ENCODE data around the gene RPL18A. TPM values are rescaled to one million over a fixed set of nuclear protein-coding genes. Genes with fewer than 3 reads are reported as not detected.

Gene RPL18A
- total RNA-seq (100 to 1,000 TPM; 452 to 468 TPM), polyA plus RNA-seq (100 to 1,000 TPM; 487 to 870 TPM)

DNA sequence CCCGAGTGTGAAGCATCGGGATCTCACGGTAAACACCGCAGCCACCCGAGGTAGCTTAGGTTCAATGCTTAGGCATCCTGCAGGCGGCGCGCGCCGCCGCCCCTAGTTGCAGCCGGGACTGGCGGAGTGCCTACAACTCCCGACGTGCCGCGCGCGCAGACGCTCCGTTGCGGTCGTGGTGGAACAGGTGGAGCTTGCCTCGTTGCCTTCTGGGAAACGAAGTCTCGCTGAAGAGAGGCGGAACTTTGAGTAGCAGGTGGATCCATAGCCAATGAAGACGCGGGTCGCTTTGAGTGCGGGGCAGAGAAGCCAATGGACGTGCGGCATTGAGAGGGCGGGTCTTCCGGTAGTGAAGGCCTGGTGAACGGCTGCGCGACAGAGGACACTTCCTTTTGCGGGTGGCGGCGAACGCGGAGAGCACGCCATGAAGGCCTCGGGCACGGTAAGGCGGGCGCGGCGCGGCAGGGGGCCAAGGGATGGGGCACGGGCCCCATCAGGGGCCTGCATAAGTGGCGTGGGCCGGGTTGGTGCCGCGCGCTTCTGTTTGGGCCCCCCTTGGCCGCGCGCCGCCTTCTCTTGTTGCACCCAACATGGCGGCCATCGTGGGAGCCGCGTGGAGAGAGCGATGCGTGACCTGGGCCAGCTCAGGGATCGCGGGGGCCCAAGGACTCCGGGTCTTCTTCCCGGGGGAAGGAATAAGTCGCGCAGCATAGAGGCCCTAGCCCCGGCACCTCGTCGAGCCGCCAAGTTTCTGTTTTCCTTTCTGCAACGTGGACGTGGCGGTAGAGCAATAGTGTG, at the start of gene RPL18A:
RPL18A (plus strand) TSS at position 378 of the 798 bp plus-strand sequence; CDS start at position 425, 47 bp downstream.
- DNase-seq (ENCODE audit: low spot score), result peak; percentile 96
- H3K27ac ChIP-seq (ENCODE audit: low read depth in 1 of 2, low read length in 2 of 2), result peak within 1 kb of the TSS; percentile 79 to 80
- under 1% methylated on average over 80 of the region's 80 CpGs for WGBS
- H3K4me3 ChIP-seq (ENCODE audit: low read depth in 1 of 3, low read length in 3 of 3), result peak within 1 kb of the TSS; percentile 87 to 99 (median 91)
- peak within 1 kb of the TSS; percentile 83 to 93 for H3K9ac ChIP-seq (ENCODE audit: low read depth in 1 of 2, low read length in 2 of 2)
- no peak for TF ChIP-seq JUND (IDR thresholded peaks at IDR 0.05)
- TF ChIP-seq, protein P1, sequence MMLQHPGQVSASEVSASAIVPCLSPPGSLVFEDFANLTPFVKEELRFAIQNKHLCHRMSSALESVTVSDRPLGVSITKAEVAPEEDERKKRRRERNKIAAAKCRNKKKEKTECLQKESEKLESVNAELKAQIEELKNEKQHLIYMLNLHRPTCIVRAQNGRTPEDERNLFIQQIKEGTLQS (IDR thresholded peaks at IDR 0.05), result no peak
- TF ChIP-seq RAD21 (IDR thresholded peaks at IDR 0.05), result peak; percentile 79 to 82
- TF ChIP-seq, protein P2, sequence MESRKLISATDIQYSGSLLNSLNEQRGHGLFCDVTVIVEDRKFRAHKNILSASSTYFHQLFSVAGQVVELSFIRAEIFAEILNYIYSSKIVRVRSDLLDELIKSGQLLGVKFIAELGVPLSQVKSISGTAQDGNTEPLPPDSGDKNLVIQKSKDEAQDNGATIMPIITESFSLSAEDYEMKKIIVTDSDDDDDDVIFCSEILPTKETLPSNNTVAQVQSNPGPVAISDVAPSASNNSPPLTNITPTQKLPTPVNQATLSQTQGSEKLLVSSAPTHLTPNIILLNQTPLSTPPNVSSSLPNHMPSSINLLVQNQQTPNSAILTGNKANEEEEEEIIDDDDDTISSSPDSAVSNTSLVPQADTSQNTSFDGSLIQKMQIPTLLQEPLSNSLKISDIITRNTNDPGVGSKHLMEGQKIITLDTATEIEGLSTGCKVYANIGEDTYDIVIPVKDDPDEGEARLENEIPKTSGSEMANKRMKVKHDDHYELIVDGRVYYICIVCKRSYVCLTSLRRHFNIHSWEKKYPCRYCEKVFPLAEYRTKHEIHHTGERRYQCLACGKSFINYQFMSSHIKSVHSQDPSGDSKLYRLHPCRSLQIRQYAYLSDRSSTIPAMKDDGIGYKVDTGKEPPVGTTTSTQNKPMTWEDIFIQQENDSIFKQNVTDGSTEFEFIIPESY (IDR thresholded peaks at IDR 0.05), result no peak
- TF ChIP-seq, protein P3, sequence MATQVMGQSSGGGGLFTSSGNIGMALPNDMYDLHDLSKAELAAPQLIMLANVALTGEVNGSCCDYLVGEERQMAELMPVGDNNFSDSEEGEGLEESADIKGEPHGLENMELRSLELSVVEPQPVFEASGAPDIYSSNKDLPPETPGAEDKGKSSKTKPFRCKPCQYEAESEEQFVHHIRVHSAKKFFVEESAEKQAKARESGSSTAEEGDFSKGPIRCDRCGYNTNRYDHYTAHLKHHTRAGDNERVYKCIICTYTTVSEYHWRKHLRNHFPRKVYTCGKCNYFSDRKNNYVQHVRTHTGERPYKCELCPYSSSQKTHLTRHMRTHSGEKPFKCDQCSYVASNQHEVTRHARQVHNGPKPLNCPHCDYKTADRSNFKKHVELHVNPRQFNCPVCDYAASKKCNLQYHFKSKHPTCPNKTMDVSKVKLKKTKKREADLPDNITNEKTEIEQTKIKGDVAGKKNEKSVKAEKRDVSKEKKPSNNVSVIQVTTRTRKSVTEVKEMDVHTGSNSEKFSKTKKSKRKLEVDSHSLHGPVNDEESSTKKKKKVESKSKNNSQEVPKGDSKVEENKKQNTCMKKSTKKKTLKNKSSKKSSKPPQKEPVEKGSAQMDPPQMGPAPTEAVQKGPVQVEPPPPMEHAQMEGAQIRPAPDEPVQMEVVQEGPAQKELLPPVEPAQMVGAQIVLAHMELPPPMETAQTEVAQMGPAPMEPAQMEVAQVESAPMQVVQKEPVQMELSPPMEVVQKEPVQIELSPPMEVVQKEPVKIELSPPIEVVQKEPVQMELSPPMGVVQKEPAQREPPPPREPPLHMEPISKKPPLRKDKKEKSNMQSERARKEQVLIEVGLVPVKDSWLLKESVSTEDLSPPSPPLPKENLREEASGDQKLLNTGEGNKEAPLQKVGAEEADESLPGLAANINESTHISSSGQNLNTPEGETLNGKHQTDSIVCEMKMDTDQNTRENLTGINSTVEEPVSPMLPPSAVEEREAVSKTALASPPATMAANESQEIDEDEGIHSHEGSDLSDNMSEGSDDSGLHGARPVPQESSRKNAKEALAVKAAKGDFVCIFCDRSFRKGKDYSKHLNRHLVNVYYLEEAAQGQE (IDR thresholded peaks at IDR 0.05), result peak; percentile 90
- peak; percentile 86 to 97 for TF ChIP-seq GABPA (IDR thresholded peaks at IDR 0.05 in 1 of 2, conservative IDR thresholded peaks at IDR 0.05 in 1 of 2)
- TF ChIP-seq HNF4A (conservative IDR thresholded peaks at IDR 0.05), result no peak
- TF ChIP-seq YY1 (IDR thresholded peaks at IDR 0.05), result peak; percentile 96
- no peak for TF ChIP-seq EGR1 (IDR thresholded peaks at IDR 0.05; ENCODE audit: low read depth in 2 of 2)
- no peak for TF ChIP-seq FOXA2 (IDR thresholded peaks at IDR 0.05)
- TF ChIP-seq, protein P4, sequence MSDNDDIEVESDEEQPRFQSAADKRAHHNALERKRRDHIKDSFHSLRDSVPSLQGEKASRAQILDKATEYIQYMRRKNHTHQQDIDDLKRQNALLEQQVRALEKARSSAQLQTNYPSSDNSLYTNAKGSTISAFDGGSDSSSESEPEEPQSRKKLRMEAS (IDR thresholded peaks at IDR 0.05), result no peak
- TF ChIP-seq NR2F2 (IDR thresholded peaks at IDR 0.05), result no peak
- no peak for TF ChIP-seq HNF4G (IDR thresholded peaks at IDR 0.05)
- no peak for TF ChIP-seq FOXA1 (IDR thresholded peaks at IDR 0.05)
- peak; percentile 4 to 44 for TF ChIP-seq RXRA (IDR thresholded peaks at IDR 0.05)
- peak; percentile 93 for TF ChIP-seq TAF1 (conservative IDR thresholded peaks at IDR 0.05)
- TF ChIP-seq, protein P5, sequence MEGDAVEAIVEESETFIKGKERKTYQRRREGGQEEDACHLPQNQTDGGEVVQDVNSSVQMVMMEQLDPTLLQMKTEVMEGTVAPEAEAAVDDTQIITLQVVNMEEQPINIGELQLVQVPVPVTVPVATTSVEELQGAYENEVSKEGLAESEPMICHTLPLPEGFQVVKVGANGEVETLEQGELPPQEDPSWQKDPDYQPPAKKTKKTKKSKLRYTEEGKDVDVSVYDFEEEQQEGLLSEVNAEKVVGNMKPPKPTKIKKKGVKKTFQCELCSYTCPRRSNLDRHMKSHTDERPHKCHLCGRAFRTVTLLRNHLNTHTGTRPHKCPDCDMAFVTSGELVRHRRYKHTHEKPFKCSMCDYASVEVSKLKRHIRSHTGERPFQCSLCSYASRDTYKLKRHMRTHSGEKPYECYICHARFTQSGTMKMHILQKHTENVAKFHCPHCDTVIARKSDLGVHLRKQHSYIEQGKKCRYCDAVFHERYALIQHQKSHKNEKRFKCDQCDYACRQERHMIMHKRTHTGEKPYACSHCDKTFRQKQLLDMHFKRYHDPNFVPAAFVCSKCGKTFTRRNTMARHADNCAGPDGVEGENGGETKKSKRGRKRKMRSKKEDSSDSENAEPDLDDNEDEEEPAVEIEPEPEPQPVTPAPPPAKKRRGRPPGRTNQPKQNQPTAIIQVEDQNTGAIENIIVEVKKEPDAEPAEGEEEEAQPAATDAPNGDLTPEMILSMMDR (IDR thresholded peaks at IDR 0.05; ENCODE audit: low read depth, low read length, missing input control), result peak; percentile 54
- TF ChIP-seq SP1 (IDR thresholded peaks at IDR 0.05), result peak; percentile 96
- H3K36me3 ChIP-seq (ENCODE audit: control insufficient read depth in 4 of 4, insufficient read depth in 3 of 4, low read depth in 1 of 4, low read length in 3 of 4), result peaks cover 17 to 31% (median 23%) of the 10 kb centered on the region in 4 donors
- H3K4me1 ChIP-seq (ENCODE audit: control insufficient read depth in 4 of 4, insufficient read depth in 4 of 4, low read length in 3 of 4), result peaks cover 3 to 18% (median 13%) of the 10 kb centered on the region in 4 donors
- H3K9me3 ChIP-seq (ENCODE audit: control insufficient read depth in 4 of 4, low read length in 3 of 4), result no peaks in the 10 kb centered on the region
- H3K27me3 ChIP-seq (ENCODE audit: control insufficient read depth in 4 of 4, insufficient read depth in 4 of 4, low read length in 3 of 4), result no peaks in the 10 kb centered on the region
